ENCODE data around the gene NR3C2. TPM values are rescaled to one million over a fixed set of nuclear protein-coding genes. Genes with fewer than 3 reads are reported as not detected.

The NR3C2 gene
- total and polyA plus RNA-seq, 3 donors from 2014 or later, result 17.6 to 28.1 (median 19.9) TPM

DNA sequence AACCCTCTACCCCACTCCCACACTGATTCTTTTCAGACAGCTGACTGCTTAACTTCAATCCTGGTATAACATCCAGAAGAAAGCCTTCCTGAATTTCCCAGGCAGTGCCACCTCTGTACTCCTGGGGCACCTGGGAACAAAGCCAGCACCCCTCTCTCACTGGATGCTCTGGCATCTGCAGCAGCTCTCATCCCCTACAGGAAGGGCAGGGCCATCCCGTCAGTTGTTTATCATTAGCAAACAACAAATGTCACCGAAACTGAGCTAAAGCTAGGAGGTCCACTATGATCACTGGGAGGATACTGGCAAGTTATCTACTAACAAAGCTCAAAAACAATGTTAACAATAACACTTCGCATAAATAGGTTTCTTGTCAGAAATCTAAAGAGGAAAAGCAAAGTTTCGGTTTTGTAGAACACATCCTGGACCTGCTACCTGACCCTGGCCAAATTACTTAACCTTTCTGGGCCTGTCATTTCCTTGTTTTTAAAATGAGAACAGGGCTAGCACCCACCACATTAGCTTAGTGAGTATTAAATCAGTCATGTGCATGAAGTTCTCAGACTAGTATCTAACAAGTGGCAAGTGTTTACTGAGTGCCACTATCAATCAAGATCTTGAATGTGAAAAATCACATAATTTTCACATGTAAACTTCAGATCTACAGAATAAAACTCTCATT, 86.6 kb downstream of the NR3C2 start:
- Histone ChIP-seq H3K27ac (no peak overlapping the region), H3K36me3 (ENCODE audit: low read depth, missing control alignments) (no peaks in the 10 kb centered on the region), H3K4me3 (no peak overlapping the region), H3K27me3 (no peaks in the 10 kb centered on the region), H3K4me1 (no peaks in the 10 kb centered on the region), H3K9me3 (no peaks in the 10 kb centered on the region)
- 56 to 59% methylated on average over 4 of the region's 4 CpGs for WGBS, 2 donors
- TF ChIP-seq, protein P1, sequence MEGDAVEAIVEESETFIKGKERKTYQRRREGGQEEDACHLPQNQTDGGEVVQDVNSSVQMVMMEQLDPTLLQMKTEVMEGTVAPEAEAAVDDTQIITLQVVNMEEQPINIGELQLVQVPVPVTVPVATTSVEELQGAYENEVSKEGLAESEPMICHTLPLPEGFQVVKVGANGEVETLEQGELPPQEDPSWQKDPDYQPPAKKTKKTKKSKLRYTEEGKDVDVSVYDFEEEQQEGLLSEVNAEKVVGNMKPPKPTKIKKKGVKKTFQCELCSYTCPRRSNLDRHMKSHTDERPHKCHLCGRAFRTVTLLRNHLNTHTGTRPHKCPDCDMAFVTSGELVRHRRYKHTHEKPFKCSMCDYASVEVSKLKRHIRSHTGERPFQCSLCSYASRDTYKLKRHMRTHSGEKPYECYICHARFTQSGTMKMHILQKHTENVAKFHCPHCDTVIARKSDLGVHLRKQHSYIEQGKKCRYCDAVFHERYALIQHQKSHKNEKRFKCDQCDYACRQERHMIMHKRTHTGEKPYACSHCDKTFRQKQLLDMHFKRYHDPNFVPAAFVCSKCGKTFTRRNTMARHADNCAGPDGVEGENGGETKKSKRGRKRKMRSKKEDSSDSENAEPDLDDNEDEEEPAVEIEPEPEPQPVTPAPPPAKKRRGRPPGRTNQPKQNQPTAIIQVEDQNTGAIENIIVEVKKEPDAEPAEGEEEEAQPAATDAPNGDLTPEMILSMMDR (IDR thresholded peaks at IDR 0.05), result no peak
- no peak for TF ChIP-seq POLR2A (IDR thresholded peaks at IDR 0.05)
- DNase-seq, result no peak
- intact Hi-C loops (cut with DNase I; ENCODE audit: low total_unique reads), result no loop called here

DNA sequence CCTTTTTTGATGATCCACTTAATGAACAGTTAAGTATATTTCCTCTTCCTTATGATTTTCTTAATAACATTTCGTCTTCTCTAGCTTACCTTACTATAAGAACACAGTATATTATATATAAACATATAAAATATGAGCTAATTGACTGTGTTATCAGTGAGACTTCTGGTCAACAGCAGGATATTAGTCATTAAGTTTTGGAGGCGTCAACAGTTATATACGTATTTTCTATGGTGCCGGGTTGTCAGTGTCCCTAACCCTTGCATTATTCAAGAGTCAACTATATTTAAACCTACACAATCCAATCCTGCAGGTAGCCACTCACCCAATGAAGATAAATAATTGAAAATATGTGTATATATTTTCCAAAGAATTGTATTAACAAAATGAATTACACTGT, 88.0 kb downstream of the NR3C2 start:
- intact Hi-C loops (cut with DNase I; ENCODE audit: low total_unique reads), result no loop called here
- H3K36me3 ChIP-seq (ENCODE audit: low read depth, missing control alignments), result no peaks in the 10 kb centered on the region
- 96 to 98% methylated on average over 4 of the region's 4 CpGs for WGBS, 2 donors

DNA sequence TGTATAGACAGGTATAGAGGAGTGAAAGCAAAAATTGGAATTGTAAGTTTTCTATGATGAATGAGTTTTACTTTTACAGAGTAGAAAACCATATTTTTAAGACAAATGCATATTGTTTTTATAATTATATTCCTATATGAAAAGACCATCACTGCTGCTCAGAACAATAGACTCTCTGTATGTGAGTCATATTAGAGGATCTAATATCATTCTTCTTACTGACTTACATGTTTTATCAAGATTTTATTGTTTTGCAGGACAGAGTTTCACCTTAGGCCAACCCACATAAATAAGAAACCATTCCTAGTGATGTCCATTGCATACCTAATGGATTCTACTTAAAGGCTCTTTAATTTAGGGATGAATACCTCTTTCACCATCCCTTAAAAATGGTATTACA, 88.6 kb downstream of the NR3C2 start:
- H3K27me3 ChIP-seq, result no peaks in the 10 kb centered on the region
- H3K27ac ChIP-seq, result no peak overlapping the region
- no peaks in the 10 kb centered on the region for H3K4me1 ChIP-seq
- DNase-seq, result no peak
- H3K9me3 ChIP-seq, result no peaks in the 10 kb centered on the region
- TF ChIP-seq, protein P1 (IDR thresholded peaks at IDR 0.05), result no peak
- no peak for TF ChIP-seq POLR2A (IDR thresholded peaks at IDR 0.05)
- no peak overlapping the region for H3K4me3 ChIP-seq
- no peaks in the 10 kb centered on the region for H3K36me3 ChIP-seq (ENCODE audit: low read depth, missing control alignments)
- intact Hi-C loops (cut with DNase I; ENCODE audit: low total_unique reads), result no loop called here

More for the DNA sequence above, 88.0 kb downstream of the NR3C2 start:
- Histone ChIP-seq H3K9me3 (no peaks in the 10 kb centered on the region), H3K27ac (no peak overlapping the region), H3K4me1 (no peaks in the 10 kb centered on the region), H3K4me3 (no peak overlapping the region), H3K27me3 (no peaks in the 10 kb centered on the region)
- no peak for DNase-seq
- TF ChIP-seq, protein P1 (IDR thresholded peaks at IDR 0.05), result no peak
- TF ChIP-seq POLR2A (IDR thresholded peaks at IDR 0.05), result no peak

DNA sequence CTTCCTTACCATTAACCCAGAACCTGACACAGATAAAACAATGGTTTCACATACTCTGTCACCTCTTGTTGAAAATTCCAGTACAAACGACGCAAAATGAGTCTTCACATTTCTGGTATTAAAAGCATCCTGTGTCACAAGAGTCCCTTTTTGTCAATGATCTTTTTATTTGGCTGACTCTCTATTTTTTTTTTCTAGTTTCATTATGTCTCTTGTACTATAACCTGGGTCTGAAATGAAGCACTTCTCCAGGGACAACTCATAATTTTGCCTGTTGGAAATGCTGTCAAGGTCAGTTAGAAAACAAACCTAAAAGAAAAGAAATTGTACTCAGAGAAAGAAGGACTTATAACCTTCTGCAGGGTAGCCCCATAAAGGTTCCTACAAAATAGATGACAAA, 93.1 kb downstream of the NR3C2 start:
- Histone ChIP-seq H3K36me3 (ENCODE audit: low read depth, missing control alignments) (no peaks in the 10 kb centered on the region), H3K4me1 (no peaks in the 10 kb centered on the region), H3K27ac (no peak overlapping the region), H3K4me3 (no peak overlapping the region), H3K27me3 (no peaks in the 10 kb centered on the region), H3K9me3 (no peaks in the 10 kb centered on the region)
- no peak for DNase-seq
- TF ChIP-seq, protein P1 (IDR thresholded peaks at IDR 0.05), result no peak
- TF ChIP-seq POLR2A (IDR thresholded peaks at IDR 0.05), result no peak
- WGBS, 2 donors, result 72 to 76% methylated on average over 2 of the region's 2 CpGs
- intact Hi-C loops (cut with DNase I; ENCODE audit: low total_unique reads), result no loop called here

DNA sequence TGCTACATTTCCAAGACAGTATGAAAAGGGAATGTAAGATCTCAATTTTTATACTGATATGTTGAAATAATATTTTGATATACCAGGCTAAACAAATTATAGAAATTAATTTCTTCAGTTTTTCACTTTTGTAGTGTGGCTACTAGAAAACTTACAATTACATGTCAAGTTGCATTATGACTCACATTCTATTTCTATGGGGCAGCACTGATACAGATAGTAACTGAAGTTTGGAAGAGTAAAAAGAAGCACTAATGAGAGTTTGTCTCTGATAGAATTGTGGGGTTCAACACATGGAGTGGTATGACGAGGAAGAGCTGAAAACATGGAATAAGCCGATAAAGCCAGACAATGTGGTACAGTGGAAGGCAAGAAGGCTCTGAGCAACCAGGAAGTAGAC, 95.6 kb downstream of the NR3C2 start:
- intact Hi-C loops (cut with DNase I; ENCODE audit: low total_unique reads), result no loop called here
- TF ChIP-seq, protein P1 (IDR thresholded peaks at IDR 0.05), result no peak
- TF ChIP-seq POLR2A (IDR thresholded peaks at IDR 0.05), result no peak
- no peaks in the 10 kb centered on the region for H3K36me3 ChIP-seq (ENCODE audit: low read depth, missing control alignments)
- H3K4me3 ChIP-seq, result no peak overlapping the region
- H3K4me1 ChIP-seq, result no peaks in the 10 kb centered on the region
- DNase-seq, result no peak
- H3K9me3 ChIP-seq, result no peaks in the 10 kb centered on the region
- WGBS, 2 donors, result 93 to 99% methylated on average over 2 of the region's 2 CpGs
- H3K27ac ChIP-seq, result no peak overlapping the region
- H3K27me3 ChIP-seq, result no peaks in the 10 kb centered on the region

All from testis (tissue), 3 donors.